Skeletal muscle satellite cell (primary cell): ENCODE data around the gene WNT6.
A peak's percentile ranks its signal among the peaks of the same experiment; 100 is the strongest.

Source experiments
- H3K27me3 ChIP-seq: 2 replicates; pipeline ENCODE4 v1.7.0; 2013; ENCODE audit warnings: low read length; ENCODE audit not compliant: control insufficient read depth, insufficient read depth
- H3K36me3 ChIP-seq: 2 replicates; pipeline ENCODE4 v1.7.0; 2013; ENCODE audit warnings: mild to moderate bottlenecking, control low read depth, low read length; ENCODE audit not compliant: insufficient read depth
- H3K4me1 ChIP-seq: 2 replicates; pipeline ENCODE4 v1.7.0; 2013; ENCODE audit warnings: low read length; ENCODE audit not compliant: control insufficient read depth, insufficient read depth
- H3K4me2 ChIP-seq: 2 replicates; pipeline ENCODE4 v1.7.0; 2013; ENCODE audit warnings: mild to moderate bottlenecking, low read length
- H3K4me3 ChIP-seq: 2 replicates; pipeline ENCODE4 v1.7.0; 2013; ENCODE audit warnings: low read length
- H3K9ac ChIP-seq: 2 replicates; pipeline ENCODE4 v1.7.0; 2013; ENCODE audit warnings: mild to moderate bottlenecking, low read depth, low read length, moderate library complexity
- H3K9me3 ChIP-seq: replicated peaks from 2 replicates; pipeline ENCODE4 v1.7.0; 2013; ENCODE audit warnings: mild to moderate bottlenecking, control low read depth, low read length

Gene WNT6

DNA sequence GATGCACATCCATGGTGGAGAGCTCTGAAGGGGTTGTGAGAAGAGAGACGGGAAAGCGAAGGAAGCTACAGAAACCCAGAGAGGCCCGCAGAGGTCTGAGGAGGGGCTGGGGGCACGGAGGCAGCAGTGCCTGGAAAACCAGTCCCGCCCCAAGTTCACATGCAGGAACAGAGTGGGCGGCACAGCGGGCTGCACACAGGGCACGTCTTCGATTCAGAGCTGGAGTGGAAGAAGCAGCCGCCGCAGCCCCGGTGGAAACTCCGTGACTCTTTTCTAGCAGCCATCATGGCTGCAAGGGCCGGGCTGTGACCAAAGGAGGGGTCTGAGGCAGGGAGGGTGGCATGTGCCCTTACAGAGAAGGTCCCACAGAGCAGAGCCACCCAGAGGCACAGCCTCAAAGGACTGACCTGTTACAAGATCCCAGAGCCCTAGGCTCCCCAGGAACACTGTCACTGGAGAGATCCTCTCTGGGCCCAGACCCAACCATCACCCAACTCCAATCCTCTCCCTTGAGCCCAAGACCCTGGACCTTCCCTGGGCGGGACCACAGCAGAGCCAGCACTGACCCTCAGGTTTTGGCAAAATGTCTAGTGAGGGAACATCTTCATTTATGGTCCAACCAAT lies 38.7 kb upstream of the WNT6 start:
- peaks cover 8% of the 10 kb centered on the region for H3K4me1 ChIP-seq
- H3K9ac ChIP-seq = no peak overlapping the region
- H3K9me3 ChIP-seq = no peaks in the 10 kb centered on the region
- H3K36me3 ChIP-seq = no peaks in the 10 kb centered on the region
- H3K27me3 ChIP-seq = peaks cover 4% of the 10 kb centered on the region
- H3K4me2 ChIP-seq = no peak overlapping the region
- H3K4me3 ChIP-seq = no peak overlapping the region

GRCh38 chr2:218821605-218822211 lies 37.9 kb upstream of the WNT6 start:
- Histone ChIP-seq H3K9ac (no peak overlapping the region), H3K4me2 (no peak overlapping the region), H3K27me3 (peaks cover 4% of the 10 kb centered on the region), H3K4me1 (peaks cover 8% of the 10 kb centered on the region), H3K36me3 (no peaks in the 10 kb centered on the region), H3K9me3 (no peaks in the 10 kb centered on the region), H3K4me3 (no peak overlapping the region)

- H3K9ac ChIP-seq = no peak overlapping the region
- no peak overlapping the region for H3K4me2 ChIP-seq
- H3K4me3 ChIP-seq = no peak overlapping the region
- H3K9me3 ChIP-seq = no peaks in the 10 kb centered on the region
- peaks cover 4% of the 10 kb centered on the region for H3K27me3 ChIP-seq
- no peaks in the 10 kb centered on the region for H3K36me3 ChIP-seq
- peaks cover 8% of the 10 kb centered on the region for H3K4me1 ChIP-seq
Measured at GRCh38 chr2:218822622-218823021, 37.0 kb upstream of the WNT6 start.

DNA sequence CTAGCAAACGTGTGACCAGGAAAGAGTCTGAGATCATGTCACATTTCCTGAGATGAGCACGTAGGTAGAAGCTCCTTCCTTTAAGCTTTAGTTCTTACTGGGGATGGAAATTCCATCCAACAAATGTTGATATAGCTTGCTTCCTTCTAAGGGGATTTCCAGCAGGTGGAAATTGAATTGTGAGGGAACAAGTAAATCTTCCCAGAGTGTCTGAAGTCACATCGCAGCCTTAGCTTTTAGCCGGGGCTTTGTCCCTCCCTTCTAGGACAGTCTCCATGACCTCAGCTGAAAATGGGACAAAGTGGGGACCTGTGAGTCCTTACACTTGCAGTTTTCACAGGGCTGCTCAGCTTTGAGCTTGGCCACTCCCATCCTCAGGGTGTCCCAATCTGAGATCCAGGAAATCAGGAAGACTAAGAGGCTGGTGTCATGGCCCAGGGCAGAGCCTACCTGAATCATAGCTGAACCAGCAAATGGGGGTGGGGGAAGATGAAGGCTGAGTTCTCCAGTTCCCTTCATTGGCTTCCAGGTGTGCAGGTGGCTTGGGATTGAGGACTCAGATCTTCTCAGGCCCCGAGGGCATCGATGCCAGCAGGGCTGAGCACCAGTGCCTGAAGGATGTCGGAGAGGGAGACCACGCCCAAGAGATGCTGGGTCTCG lies 36.3 kb upstream of the WNT6 start:
- no peak overlapping the region for H3K9ac ChIP-seq
- no peaks in the 10 kb centered on the region for H3K36me3 ChIP-seq
- peaks cover 8% of the 10 kb centered on the region for H3K4me1 ChIP-seq
- H3K4me2 ChIP-seq = no peak overlapping the region
- H3K27me3 ChIP-seq = peaks cover 4% of the 10 kb centered on the region
- no peak overlapping the region for H3K4me3 ChIP-seq
- H3K9me3 ChIP-seq = no peaks in the 10 kb centered on the region

GRCh38 chr2:218824004-218824403 lies 35.6 kb upstream of the WNT6 start:
- no peaks in the 10 kb centered on the region for H3K9me3 ChIP-seq
- H3K9ac ChIP-seq = no peak overlapping the region
- H3K27me3 ChIP-seq = peaks cover 4% of the 10 kb centered on the region

GRCh38 chr2:218826791-218827190 lies 32.8 kb upstream of the WNT6 start:
- Histone ChIP-seq H3K27me3 (peaks cover 13% of the 10 kb centered on the region), H3K4me1 (peaks cover 18% of the 10 kb centered on the region), H3K9me3 (no peaks in the 10 kb centered on the region), H3K4me2 (no peak overlapping the region), H3K36me3 (no peaks in the 10 kb centered on the region), H3K4me3 (no peak overlapping the region), H3K9ac (no peak overlapping the region)

More at GRCh38 chr2:218824004-218824403, 35.6 kb upstream of the WNT6 start:
- H3K4me3 ChIP-seq = no peak overlapping the region
- peaks cover 8% of the 10 kb centered on the region for H3K4me1 ChIP-seq
- no peaks in the 10 kb centered on the region for H3K36me3 ChIP-seq
- no peak overlapping the region for H3K4me2 ChIP-seq

DNA sequence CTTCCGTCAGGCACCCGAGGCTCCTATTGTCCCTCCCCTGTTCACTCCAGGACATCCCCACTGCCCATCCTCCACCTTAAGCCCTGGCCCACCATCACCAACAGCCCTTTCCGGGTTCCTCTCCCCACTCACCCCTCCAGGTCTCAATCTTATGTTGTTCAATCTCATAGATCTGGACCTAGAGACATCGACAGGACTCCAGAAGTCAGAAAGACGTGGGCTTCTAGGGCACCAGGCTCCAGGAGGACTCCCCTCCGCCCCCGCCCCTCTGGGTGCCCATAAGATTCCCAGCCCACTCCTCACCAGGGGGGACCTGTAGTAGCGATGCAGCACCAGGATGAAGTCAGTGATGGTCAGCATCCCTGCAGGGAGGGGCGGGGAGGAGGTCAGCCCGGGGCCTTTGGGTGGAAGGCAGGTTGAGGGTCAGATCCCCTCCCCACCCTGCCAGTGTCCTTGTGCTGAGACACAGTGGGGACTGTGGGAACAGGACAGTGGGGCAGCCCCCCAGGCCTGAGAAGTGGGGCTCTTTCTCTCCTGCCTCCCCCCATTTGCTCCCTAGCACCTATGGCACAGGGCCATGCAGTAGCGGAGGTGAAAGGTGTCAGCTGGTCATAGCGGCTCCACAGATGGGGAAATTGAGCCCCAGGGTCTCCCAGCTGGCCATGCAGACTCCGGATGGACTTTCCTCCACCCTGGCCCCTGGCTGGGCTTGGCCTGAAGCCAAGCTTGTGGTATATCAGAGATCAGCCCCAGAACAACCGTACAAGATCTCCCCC lies 31.7 kb upstream of the WNT6 start:
- H3K9me3 ChIP-seq = no peaks in the 10 kb centered on the region
- H3K4me2 ChIP-seq = no peak overlapping the region
- peaks cover 22% of the 10 kb centered on the region for H3K27me3 ChIP-seq
- no peak overlapping the region for H3K9ac ChIP-seq
- H3K36me3 ChIP-seq = no peaks in the 10 kb centered on the region
- H3K4me1 ChIP-seq = peaks cover 29% of the 10 kb centered on the region
- no peak overlapping the region for H3K4me3 ChIP-seq

GRCh38 chr2:218828477-218828778 lies 31.2 kb upstream of the WNT6 start:
- peaks cover 35% of the 10 kb centered on the region for H3K4me1 ChIP-seq
- no peaks in the 10 kb centered on the region for H3K9me3 ChIP-seq
- no peak overlapping the region for H3K9ac ChIP-seq
- H3K36me3 ChIP-seq = no peaks in the 10 kb centered on the region
- no peak overlapping the region for H3K4me3 ChIP-seq
- peaks cover 22% of the 10 kb centered on the region for H3K27me3 ChIP-seq
- H3K4me2 ChIP-seq = no peak overlapping the region

DNA sequence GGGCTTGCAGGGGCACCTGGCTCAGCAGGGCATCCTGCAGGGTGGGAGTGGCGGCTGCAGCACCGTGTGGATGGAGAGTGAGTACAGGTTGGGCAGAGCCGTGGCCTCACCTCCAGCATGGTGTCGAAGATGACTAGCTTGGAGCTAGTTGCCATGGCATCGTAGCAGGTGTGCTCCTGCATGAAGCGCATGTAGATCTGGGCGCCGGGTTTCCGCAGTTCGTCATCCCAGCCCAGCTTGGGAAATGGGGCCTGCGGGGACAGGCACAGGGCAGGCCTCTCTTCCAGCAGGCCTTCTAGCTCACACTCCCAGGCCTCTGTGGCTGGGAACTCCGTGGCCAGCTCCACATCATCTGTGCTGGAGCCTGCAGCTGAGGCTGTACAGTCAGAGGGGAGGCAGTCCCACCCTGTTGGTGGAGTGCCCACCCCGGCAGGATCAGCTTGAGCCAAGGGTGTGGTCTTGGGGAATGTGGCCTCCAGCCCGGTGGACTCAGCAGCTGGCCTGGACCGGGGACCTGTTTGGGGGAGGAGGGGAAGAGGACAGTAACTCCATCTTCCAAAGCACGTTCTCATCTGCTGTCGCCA lies 29.6 kb upstream of the WNT6 start:
- H3K27me3 ChIP-seq = peaks cover 30% of the 10 kb centered on the region
- H3K36me3 ChIP-seq = no peaks in the 10 kb centered on the region

GRCh38 chr2:218830526-218831306 lies 28.9 kb upstream of the WNT6 start:
- Histone ChIP-seq H3K27me3 (peaks cover 33% of the 10 kb centered on the region), H3K36me3 (no peaks in the 10 kb centered on the region), H3K9ac (no peak overlapping the region), H3K4me3 (no peak overlapping the region), H3K4me1 (peaks cover 35% of the 10 kb centered on the region), H3K4me2 (peak overlapping the region; percentile 65), H3K9me3 (no peaks in the 10 kb centered on the region)

More for the DNA sequence above, 29.6 kb upstream of the WNT6 start:
- Histone ChIP-seq H3K4me1 (peaks cover 35% of the 10 kb centered on the region), H3K4me3 (no peak overlapping the region), H3K9me3 (no peaks in the 10 kb centered on the region), H3K9ac (no peak overlapping the region), H3K4me2 (no peak overlapping the region)
